ENCODE data around the gene METTL2B. TPM values are rescaled to one million over a fixed set of nuclear protein-coding genes. Genes with fewer than 3 reads are reported as not detected.
"Not testable (repeated sequence)": the region's sequence is repeated elsewhere in the genome, so short reads cannot be mapped to it uniquely, and the experiment has no call there.

Gene METTL2B
- polyA plus RNA-seq, 3 donors = 6.9 to 16.1 (median 8.4) TPM

DNA sequence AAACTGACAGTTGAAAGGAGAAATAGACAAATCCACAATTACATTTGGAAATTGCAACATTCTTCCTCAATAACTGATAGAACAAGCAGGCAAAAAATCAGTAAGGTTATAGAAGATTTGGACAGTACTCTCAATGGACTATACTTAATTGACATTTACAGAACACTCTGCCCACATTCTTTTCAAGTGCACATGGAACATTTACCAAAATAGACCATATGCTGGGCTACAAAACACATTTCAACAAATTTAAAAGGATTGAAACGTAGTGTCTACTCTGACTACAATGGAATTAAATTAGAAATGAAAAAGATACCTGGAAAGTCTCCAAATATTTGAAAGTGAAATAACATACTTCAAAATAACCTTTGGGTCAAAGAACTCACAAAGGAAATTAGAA, 77.8 kb downstream of the METTL2B start:
- WGBS, 3 donors = 46 to 73% (median 53%) methylated on average over 1 of the region's 1 CpG
- not testable (repeated sequence) for H3K27ac ChIP-seq (ENCODE audit: low read depth, low read length)

Other genes with a start within 250 kb of the METTL2B start
- gene LEP, start 235.5 kb upstream of the METTL2B start, polyA plus RNA-seq = 100 to 1,000 TPM in 1 of 3 donors, 10 to 100 TPM in 2; 10.3 to 141 (median 37.0) TPM
- gene RBM28, start 132.8 kb upstream of the METTL2B start, polyA plus RNA-seq = 10 to 100 TPM; 11.3 to 33.4 (median 19.2) TPM
- gene PRRT4, start 115.1 kb upstream of the METTL2B start, polyA plus RNA-seq = 10 to 100 TPM in 1 of 3 donors, 1 to 10 TPM in 2; 4.4 to 57.4 (median 9.9) TPM
- gene IMPDH1, start 66.8 kb upstream of the METTL2B start, polyA plus RNA-seq = 100 to 1,000 TPM in 1 of 3 donors, 10 to 100 TPM in 2; 34.8 to 201 (median 81.2) TPM
- gene HILPDA, start 20.9 kb upstream of the METTL2B start, polyA plus RNA-seq = 100 to 1,000 TPM in 1 of 3 donors, 10 to 100 TPM in 1, 1 to 10 TPM in 1; 9.0 to 136 (median 39.7) TPM
- gene GARIN1A, start 195.5 kb downstream of the METTL2B start, polyA plus RNA-seq = 1 to 10 TPM in 2 of 3 donors, under 1 TPM in 1; 0.44 to 2.6 (median 1.6) TPM

Measured in adipose tissue (tissue), 3 donors.